Measurements from ENCODE around the gene GRIFIN.

The GRIFIN gene

DNA sequence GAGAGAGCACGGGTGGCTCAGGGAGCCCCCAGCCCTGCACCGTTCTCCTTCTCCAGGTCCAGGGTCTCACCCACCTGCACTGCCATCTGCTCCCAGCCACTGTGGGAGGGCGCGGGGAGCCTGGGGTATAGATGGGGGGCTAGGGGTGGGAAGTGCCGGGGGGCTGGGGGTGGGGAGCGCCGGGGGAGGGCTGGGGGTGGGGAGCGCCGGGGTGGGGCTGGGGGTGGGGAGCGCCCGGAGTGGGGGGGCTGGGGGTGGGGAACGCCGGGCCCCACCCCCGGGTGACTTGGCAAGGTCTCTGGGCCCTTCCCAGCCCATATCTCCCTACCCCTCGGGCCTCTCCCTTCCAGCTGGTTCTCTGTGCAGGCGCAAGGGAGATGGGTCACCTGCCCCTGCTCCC lies at the start of gene GRIFIN:
TSS of gene GRIFIN (minus strand) at position 101 of the 400 bp plus-strand sequence. CDS start at position 86, 15 bp downstream.
- no peak for DNase-seq

GRCh38 chr7:2524808-2525657 lies 48.8 kb upstream of the GRIFIN start:
- DNase-seq: peak in 1 of 2 experiments; percentile 27

GRCh38 chr7:2523941-2524807 lies 48.0 kb upstream of the GRIFIN start:
- DNase-seq: peak; percentile 79 to 95

DNA sequence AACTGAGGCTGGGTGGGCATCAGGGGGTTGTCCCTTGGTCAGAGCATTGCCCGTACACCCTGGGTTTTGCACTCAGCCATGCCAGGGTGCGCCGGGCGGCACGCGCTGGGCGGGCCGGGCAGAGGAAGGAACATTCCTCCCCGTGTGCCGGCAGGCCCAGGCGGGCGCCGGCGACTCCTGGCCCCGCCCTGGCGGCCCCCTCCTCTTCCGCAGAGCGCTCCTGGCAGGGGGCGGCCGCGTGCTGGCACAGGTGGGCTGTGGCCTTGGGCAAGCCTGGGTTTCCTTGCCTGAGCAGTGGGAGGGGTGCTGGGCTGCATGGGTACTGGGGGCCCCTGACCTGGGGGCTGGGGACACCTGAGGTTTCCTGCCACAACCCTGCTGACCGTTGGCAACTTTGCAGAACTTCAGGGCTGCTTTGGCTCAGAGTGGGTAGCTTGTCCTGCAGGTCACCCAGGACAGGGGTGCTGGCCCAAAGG lies 47.3 kb upstream of the GRIFIN start:
- DNase-seq: peak; percentile 43 to 78

DNA sequence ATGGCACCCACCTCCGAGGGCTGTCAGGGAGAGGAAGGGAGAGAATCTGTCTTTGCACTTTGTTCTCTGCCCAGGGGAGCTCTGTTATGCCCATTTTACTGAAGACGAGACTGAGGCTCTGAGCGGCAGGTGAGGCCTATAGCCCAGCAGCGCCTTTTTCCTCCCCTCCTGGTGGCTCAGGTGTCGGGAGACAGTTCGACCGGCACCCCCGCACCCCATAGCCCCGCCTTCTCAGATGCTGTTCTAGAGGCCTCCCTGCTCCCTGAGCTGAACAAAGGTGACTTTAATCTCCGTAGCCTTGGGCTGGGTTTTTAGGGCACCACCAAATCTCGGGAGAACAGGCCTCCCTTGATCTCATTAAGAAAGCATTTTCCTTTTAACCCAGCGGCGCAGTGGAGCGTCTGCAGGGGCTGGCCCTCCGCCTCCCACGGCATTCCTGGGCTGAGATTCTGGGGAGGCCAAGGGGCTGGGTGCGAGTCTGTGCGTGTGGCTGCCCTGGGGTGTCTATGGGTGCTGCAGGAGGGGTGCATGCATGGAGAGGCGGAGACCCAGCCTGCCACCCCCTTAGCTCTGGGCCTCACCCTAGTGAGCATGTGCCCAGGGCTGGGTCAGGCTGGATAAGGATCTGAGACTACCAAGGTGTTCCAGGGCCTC lies 46.7 kb upstream of the GRIFIN start:
- DNase-seq: peak in 1 of 2 experiments; percentile 31

DNA sequence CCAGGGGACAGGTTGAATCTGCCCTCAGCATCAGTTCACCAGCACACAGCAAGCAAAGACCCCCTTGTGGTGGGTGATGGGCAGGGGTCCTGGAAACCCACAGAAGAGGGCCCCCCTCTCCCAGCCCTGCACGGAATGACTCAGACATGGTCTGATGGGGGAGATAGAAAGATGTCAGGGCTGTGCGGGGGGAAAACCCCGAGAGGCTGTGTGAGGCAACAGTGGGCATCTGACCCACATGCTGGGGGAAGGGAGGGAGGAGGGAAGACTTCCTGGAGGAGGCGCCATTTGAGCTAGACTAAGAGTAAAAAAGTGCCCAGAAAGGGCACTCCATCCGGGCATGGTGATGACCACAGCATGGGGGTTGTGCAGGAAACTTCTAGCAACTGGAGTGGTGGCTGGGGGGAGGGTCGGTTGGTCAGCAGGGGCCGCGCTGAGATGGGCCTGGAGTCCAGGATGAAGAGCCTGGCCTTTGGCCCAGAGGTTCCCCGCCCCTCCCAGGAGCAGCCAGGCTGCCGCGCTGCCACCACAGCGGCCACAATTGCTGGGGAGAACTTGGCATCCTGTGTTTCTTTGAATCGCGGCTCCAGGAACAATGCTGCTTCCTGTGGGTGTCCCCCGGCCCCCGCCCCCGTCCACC lies 45.9 kb upstream of the GRIFIN start:
- no peak for DNase-seq

GRCh38 chr7:2521341-2521745 lies 45.1 kb upstream of the GRIFIN start:
- no peak for DNase-seq

DNA sequence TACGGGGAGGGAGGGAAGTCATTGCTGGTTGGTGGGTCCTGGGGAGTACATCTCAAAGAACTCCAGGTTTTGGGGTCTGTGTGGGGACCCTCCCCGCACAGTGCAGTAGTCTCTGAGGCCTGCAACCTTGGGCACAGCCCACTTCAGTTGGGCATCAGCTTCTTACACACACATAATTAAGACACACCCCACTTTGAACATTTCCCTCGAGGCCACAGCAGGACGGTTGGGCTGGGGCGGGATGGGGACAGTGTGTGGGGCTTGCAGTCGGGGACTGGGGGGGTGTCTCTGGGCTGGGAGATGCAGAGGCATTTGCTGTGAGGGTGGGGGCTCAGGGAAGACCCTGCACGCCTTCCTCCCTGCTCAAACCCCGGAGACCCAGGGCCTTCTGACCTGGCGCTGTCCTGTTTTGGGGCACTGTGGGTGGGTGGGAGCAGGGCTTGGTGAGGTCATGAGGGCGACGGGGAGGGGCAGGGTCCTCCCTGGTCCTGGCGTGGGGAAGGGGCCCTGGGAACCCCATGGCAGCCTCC lies 44.6 kb upstream of the GRIFIN start:
- DNase-seq: peak in 1 of 2 experiments; percentile 18

DNA sequence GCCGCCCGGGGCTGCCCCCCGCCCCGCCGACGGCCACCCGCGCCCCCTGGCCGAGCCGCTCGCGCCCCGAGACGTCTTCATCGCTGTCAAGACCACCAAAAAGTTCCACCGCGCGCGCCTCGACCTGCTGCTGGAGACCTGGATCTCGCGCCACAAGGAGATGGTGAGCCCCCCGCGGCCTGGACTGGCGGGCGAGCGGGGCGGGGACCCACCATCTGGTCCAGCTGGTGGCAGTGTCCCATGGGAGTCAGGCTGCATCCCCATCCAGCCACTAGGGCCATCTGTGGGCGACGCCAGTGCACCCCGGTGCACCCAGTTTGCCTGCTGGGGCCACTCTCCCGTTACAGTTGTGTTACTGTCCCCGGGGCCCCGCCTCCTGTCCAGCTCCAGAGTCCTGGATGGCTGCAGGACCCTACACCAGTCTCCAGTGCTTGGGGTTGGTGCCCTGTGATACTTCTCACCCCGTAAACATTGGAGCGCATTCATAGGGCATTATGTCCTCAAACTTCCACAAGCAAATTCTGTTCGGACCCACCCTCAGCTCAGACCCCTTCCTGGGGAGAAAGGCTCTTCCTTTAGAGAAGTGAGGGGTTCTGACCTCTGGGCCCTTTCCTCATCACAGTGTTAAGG lies 44.0 kb upstream of the GRIFIN start:
- DNase-seq: no peak

GRCh38 chr7:2519119-2519930 lies 43.1 kb upstream of the GRIFIN start, which contains the start of gene LFNG:
TSS of gene LFNG (plus strand) at chr7:2519774. CDS start at chr7:2519862, 88 bp downstream.
- DNase-seq: peak; percentile 89 to 91

GRCh38 chr7:2518737-2519118 lies 42.5 kb upstream of the GRIFIN start:
- DNase-seq: no peak

- DNase-seq: no peak
These were observed 41.7 kb upstream of the GRIFIN start for GRCh38 chr7:2517678-2518507.

DNA sequence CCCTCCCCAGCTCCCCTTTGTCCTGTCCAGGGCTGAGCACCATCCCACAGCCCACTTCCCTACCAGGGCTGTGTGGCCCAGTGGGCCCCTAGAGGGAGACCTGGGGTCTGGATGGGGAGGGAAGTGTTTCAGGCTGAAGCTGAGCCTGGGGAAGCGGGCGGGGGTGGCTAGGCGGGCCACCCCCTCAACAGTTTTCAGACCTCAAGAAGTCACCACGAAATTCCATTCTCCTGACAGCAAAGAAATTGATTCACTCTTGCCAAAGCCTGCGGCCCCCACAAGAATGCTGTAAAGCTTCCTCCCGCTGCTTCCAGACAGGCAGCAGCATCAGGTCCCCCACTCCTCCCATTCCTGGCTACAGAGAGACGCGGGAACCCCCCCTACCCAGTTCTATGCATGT lies 40.8 kb upstream of the GRIFIN start:
- DNase-seq: no peak

GRCh38 chr7:2516194-2516555 lies 40.0 kb upstream of the GRIFIN start:
- no peak for DNase-seq

GRCh38 chr7:2515424-2516193 lies 39.4 kb upstream of the GRIFIN start:
- no peak for DNase-seq

- no peak for DNase-seq
These were observed 38.5 kb upstream of the GRIFIN start for GRCh38 chr7:2514473-2515423.

DNA sequence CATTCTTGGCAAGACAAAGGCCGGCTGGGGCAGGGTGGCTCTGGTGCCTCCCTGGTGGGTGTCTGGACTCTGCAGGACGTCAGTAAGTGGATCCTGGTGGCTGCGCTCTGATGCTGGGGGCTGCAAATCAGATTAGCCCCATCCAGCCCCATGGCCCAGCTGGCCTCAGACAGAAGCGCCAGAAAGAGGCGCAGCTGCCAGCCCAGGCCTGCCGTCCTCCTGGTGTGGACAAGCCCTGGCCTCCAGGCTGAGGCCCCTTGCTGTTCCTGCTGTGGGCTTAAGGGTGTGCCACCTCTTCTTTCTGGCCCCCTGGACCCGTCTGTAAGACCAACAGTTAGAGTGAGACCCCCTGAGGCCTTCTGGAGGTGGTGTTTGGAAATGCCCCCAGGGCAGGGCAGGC lies 37.5 kb upstream of the GRIFIN start:
- DNase-seq: no peak

- no peak for DNase-seq
These were observed 36.5 kb upstream of the GRIFIN start for GRCh38 chr7:2512713-2513112.
